ENCODE results near the gene HLCS.

Gene HLCS

DNA sequence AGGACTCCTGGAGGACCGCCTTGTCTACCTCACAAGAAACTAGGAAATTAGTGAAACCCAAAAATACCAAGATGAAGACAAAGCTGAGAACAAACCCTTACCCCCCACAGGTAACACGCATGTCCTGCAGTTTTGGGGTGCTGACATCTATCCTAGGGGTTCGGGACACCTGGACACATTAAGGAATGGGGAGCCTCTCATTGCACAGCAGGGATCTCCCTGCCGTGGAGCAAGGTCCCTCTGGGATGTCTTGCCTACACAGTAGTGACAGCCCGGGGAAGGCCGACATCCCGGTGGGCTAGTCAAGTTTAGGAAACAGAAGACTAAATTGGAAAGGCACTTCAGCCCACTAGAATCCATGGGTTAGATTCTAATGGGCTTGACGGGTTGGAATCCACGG, 223.0 kb downstream of the HLCS start:
- Histone ChIP-seq H3K36me3 (ENCODE audit: control insufficient read depth in 2 of 2, insufficient read depth in 2 of 2, low read length in 2 of 2) (no peaks in the 10 kb centered on the region), H3K4me3 (ENCODE audit: low read length in 2 of 2) (no peak overlapping the region), H3K9me3 (ENCODE audit: control insufficient read depth in 2 of 2, low read length in 2 of 2) (no peaks in the 10 kb centered on the region), H3K4me1 (ENCODE audit: control insufficient read depth, insufficient read depth, low read length) (peaks cover 15% of the 10 kb centered on the region), H3K9ac (ENCODE audit: low read length in 2 of 2) (no peak overlapping the region), H3K27me3 (ENCODE audit: control insufficient read depth in 1 of 2, insufficient read depth in 2 of 2, low read length in 2 of 2) (peaks cover 15 to 27% of the 10 kb centered on the region in 2 donors), H3K27ac (ENCODE audit: low read length) (no peak overlapping the region)

DNA sequence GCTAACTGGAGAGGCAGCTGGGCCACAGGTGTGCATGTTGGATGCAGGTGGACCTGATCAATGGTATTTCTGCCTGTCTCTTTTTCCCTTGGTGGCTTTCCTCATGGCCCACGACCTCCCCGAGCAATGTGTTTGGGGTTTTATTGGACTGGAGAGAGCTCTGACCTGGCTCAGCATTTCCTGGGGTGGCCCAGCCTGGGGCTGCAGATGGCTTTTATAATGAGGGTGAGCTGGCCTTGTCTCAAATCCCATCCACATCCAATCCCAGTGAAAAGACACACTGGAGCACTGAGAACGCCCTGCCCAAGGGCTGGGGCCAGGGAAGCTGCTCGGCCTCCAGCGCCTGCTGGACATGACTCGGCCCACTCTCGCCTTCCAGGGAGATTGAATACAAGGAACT, 223.5 kb downstream of the HLCS start:
- peaks cover 13 to 23% of the 10 kb centered on the region in 2 donors for H3K27me3 ChIP-seq (ENCODE audit: control insufficient read depth in 1 of 2, insufficient read depth in 2 of 2, low read length in 2 of 2)
- H3K9me3 ChIP-seq (ENCODE audit: control insufficient read depth in 2 of 2, low read length in 2 of 2), result no peaks in the 10 kb centered on the region
- no peaks in the 10 kb centered on the region for H3K36me3 ChIP-seq (ENCODE audit: control insufficient read depth in 2 of 2, insufficient read depth in 2 of 2, low read length in 2 of 2)
- no peak overlapping the region for H3K27ac ChIP-seq (ENCODE audit: low read length)
- no peak overlapping the region for H3K4me3 ChIP-seq (ENCODE audit: low read length in 2 of 2)
- H3K4me1 ChIP-seq (ENCODE audit: control insufficient read depth, insufficient read depth, low read length), result peaks cover 13% of the 10 kb centered on the region
- H3K9ac ChIP-seq (ENCODE audit: low read length in 2 of 2), result no peak overlapping the region

GRCh38 chr21:36741506-36741905, 225.0 kb downstream of the HLCS start:
- H3K27ac ChIP-seq (ENCODE audit: low read length), result no peak overlapping the region
- no peak overlapping the region for H3K4me3 ChIP-seq (ENCODE audit: low read length in 2 of 2)
- H3K9ac ChIP-seq (ENCODE audit: low read length in 2 of 2), result no peak overlapping the region
- no peaks in the 10 kb centered on the region for H3K36me3 ChIP-seq (ENCODE audit: control insufficient read depth in 2 of 2, insufficient read depth in 2 of 2, low read length in 2 of 2)
- H3K4me1 ChIP-seq (ENCODE audit: control insufficient read depth, insufficient read depth, low read length), result peaks cover 12% of the 10 kb centered on the region
- H3K9me3 ChIP-seq (ENCODE audit: control insufficient read depth in 2 of 2, low read length in 2 of 2), result no peaks in the 10 kb centered on the region
- H3K27me3 ChIP-seq (ENCODE audit: control insufficient read depth in 1 of 2, insufficient read depth in 2 of 2, low read length in 2 of 2), result peaks cover 13 to 18% of the 10 kb centered on the region in 2 donors

GRCh38 chr21:36738489-36739126, 227.9 kb downstream of the HLCS start:
- H3K36me3 ChIP-seq (ENCODE audit: control insufficient read depth in 2 of 2, insufficient read depth in 2 of 2, low read length in 2 of 2), result no peaks in the 10 kb centered on the region

GRCh38 chr21:36735724-36736320, 230.6 kb downstream of the HLCS start:
- Histone ChIP-seq H3K9me3 (ENCODE audit: control insufficient read depth in 2 of 2, low read length in 2 of 2) (peaks cover 0 to 8% of the 10 kb centered on the region in 2 donors), H3K4me3 (ENCODE audit: low read length in 2 of 2) (no peak overlapping the region), H3K27me3 (ENCODE audit: control insufficient read depth in 1 of 2, insufficient read depth in 2 of 2, low read length in 2 of 2) (peaks cover 12 to 19% of the 10 kb centered on the region in 2 donors), H3K36me3 (ENCODE audit: control insufficient read depth in 2 of 2, insufficient read depth in 2 of 2, low read length in 2 of 2) (no peaks in the 10 kb centered on the region), H3K9ac (ENCODE audit: low read length in 2 of 2) (no peak overlapping the region), H3K27ac (ENCODE audit: low read length) (no peak overlapping the region), H3K4me1 (ENCODE audit: control insufficient read depth, insufficient read depth, low read length) (no peaks in the 10 kb centered on the region)

More at GRCh38 chr21:36738489-36739126, 227.9 kb downstream of the HLCS start:
- Histone ChIP-seq H3K4me3 (ENCODE audit: low read length in 2 of 2) (no peak overlapping the region), H3K27me3 (ENCODE audit: control insufficient read depth in 1 of 2, insufficient read depth in 2 of 2, low read length in 2 of 2) (peaks cover 10 to 19% of the 10 kb centered on the region in 2 donors), H3K9me3 (ENCODE audit: control insufficient read depth in 2 of 2, low read length in 2 of 2) (peaks cover 0 to 8% of the 10 kb centered on the region in 2 donors), H3K4me1 (ENCODE audit: control insufficient read depth, insufficient read depth, low read length) (no peaks in the 10 kb centered on the region), H3K9ac (ENCODE audit: low read length in 2 of 2) (no peak overlapping the region), H3K27ac (ENCODE audit: low read length) (no peak overlapping the region)

- H3K9ac ChIP-seq (ENCODE audit: low read length in 2 of 2), result no peak overlapping the region
- H3K27ac ChIP-seq (ENCODE audit: low read length), result no peak overlapping the region
- no peaks in the 10 kb centered on the region for H3K4me1 ChIP-seq (ENCODE audit: control insufficient read depth, insufficient read depth, low read length)
- no peaks in the 10 kb centered on the region for H3K36me3 ChIP-seq (ENCODE audit: control insufficient read depth in 2 of 2, insufficient read depth in 2 of 2, low read length in 2 of 2)
- H3K9me3 ChIP-seq (ENCODE audit: control insufficient read depth in 2 of 2, low read length in 2 of 2), result peaks cover 0 to 8% of the 10 kb centered on the region in 2 donors
- peaks cover 12 to 21% of the 10 kb centered on the region in 2 donors for H3K27me3 ChIP-seq (ENCODE audit: control insufficient read depth in 1 of 2, insufficient read depth in 2 of 2, low read length in 2 of 2)
- H3K4me3 ChIP-seq (ENCODE audit: low read length in 2 of 2), result no peak overlapping the region
These were observed 231.3 kb downstream of the HLCS start for GRCh38 chr21:36735201-36735515.

DNA sequence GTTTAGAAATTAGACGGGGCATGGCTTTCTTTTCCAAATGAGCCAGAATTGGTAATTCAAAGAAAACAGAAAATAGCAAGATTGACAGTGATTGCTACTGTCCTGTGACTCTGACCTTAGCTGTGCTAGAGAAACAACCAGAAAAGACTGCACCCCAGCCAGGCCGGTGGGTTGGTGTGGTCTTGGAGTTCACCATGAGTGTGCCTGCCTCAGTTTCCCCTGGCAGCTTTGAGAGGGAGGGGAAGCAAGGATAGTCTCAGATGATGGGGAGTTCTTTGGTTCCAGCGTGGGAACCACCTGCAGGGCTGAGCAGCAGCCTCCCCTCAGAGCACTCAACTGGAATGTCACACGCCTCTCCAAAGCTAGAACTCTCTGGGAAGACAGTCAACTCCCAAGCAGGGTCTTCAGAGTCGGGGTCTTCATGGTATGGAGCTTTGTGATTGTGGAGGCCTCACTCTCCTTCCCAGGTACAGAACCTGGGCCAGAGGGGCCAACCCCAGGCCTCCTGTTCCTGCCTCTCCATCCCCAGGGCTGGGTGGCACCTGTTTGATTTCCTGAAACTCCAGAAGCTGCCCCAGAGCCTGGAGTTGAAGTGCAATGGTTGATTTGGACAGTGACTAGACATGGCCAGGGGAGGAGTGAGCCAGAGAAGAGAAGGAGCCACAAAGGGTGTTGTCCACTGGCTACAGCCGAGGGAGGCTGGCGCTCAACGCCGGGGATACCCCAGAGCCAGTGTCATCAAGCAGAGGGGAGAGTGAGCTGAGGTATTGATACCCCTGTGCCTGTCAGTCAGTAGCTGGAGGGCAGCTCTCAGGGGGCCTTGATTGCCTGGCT, 231.9 kb downstream of the HLCS start:
- peaks cover 0 to 8% of the 10 kb centered on the region in 2 donors for H3K9me3 ChIP-seq (ENCODE audit: control insufficient read depth in 2 of 2, low read length in 2 of 2)
- H3K4me1 ChIP-seq (ENCODE audit: control insufficient read depth, insufficient read depth, low read length), result no peaks in the 10 kb centered on the region
- H3K27me3 ChIP-seq (ENCODE audit: control insufficient read depth in 1 of 2, insufficient read depth in 2 of 2, low read length in 2 of 2), result peaks cover 14 to 24% of the 10 kb centered on the region in 2 donors
- H3K27ac ChIP-seq (ENCODE audit: low read length), result no peak overlapping the region
- H3K9ac ChIP-seq (ENCODE audit: low read length in 2 of 2), result no peak overlapping the region
- H3K36me3 ChIP-seq (ENCODE audit: control insufficient read depth in 2 of 2, insufficient read depth in 2 of 2, low read length in 2 of 2), result no peaks in the 10 kb centered on the region
- H3K4me3 ChIP-seq (ENCODE audit: low read length in 2 of 2), result no peak overlapping the region

DNA sequence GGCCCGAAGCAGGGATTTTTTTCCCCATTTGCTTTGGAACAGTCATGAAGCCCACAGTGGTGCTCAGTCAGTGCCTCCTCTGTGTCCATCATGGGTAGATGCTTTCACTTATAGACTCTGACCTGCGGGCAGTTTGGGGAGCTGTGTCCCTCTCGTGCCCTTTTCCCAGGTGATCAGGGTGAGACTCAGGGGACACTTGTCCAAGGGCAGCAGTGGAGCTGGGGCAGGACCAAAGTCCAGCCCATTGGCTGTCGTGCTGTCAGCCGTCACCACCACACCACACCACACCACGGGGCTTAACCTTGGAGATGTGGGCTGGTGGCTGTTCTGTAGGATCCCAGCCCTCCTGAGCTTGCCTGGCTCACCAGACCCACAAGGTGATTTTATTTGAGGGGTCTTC, 232.6 kb downstream of the HLCS start:
- H3K9me3 ChIP-seq (ENCODE audit: control insufficient read depth in 2 of 2, low read length in 2 of 2), result peaks cover 0 to 8% of the 10 kb centered on the region in 2 donors
- no peak overlapping the region for H3K27ac ChIP-seq (ENCODE audit: low read length)
- H3K9ac ChIP-seq (ENCODE audit: low read length in 2 of 2), result no peak overlapping the region
- no peak overlapping the region for H3K4me3 ChIP-seq (ENCODE audit: low read length in 2 of 2)
- no peaks in the 10 kb centered on the region for H3K4me1 ChIP-seq (ENCODE audit: control insufficient read depth, insufficient read depth, low read length)
- H3K27me3 ChIP-seq (ENCODE audit: control insufficient read depth in 1 of 2, insufficient read depth in 2 of 2, low read length in 2 of 2), result peaks cover 12 to 24% of the 10 kb centered on the region in 2 donors
- H3K36me3 ChIP-seq (ENCODE audit: control insufficient read depth in 2 of 2, insufficient read depth in 2 of 2, low read length in 2 of 2), result no peaks in the 10 kb centered on the region

DNA sequence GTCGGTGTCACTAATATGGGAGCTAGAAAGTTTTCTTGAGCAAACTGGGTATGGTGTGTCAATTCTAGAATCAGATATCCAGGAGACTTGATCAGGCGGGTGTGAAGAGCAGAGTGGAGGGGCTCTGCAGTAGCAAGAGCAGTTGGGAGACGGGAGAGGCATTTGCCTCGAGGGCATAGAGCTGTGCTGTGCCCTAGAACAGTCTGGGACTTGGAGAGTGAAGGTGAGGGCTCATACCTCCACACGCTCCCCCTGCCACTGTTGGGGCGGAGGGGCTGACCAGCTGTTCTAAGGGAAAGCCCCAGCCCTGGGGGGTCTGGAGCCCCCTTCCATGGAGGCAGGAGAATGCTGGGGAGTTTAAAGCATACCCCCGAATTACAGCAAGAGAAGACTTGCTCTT, 233.7 kb downstream of the HLCS start:
- H3K4me1 ChIP-seq (ENCODE audit: control insufficient read depth, insufficient read depth, low read length), result no peaks in the 10 kb centered on the region
- H3K4me3 ChIP-seq (ENCODE audit: low read length in 2 of 2), result no peak overlapping the region
- no peaks in the 10 kb centered on the region for H3K36me3 ChIP-seq (ENCODE audit: control insufficient read depth in 2 of 2, insufficient read depth in 2 of 2, low read length in 2 of 2)
- no peak overlapping the region for H3K9ac ChIP-seq (ENCODE audit: low read length in 2 of 2)
- H3K27me3 ChIP-seq (ENCODE audit: control insufficient read depth in 1 of 2, insufficient read depth in 2 of 2, low read length in 2 of 2), result peaks cover 12 to 26% of the 10 kb centered on the region in 2 donors
- no peak overlapping the region for H3K27ac ChIP-seq (ENCODE audit: low read length)
- H3K9me3 ChIP-seq (ENCODE audit: control insufficient read depth in 2 of 2, low read length in 2 of 2), result peaks cover 0 to 8% of the 10 kb centered on the region in 2 donors

GRCh38 chr21:36732217-36732616, 234.3 kb downstream of the HLCS start:
- Histone ChIP-seq H3K9ac (ENCODE audit: low read length in 2 of 2) (no peak overlapping the region), H3K27me3 (ENCODE audit: control insufficient read depth in 1 of 2, insufficient read depth in 2 of 2, low read length in 2 of 2) (peaks cover 11 to 26% of the 10 kb centered on the region in 2 donors), H3K36me3 (ENCODE audit: control insufficient read depth in 2 of 2, insufficient read depth in 2 of 2, low read length in 2 of 2) (no peaks in the 10 kb centered on the region), H3K9me3 (ENCODE audit: control insufficient read depth in 2 of 2, low read length in 2 of 2) (peaks cover 0 to 8% of the 10 kb centered on the region in 2 donors), H3K4me1 (ENCODE audit: control insufficient read depth, insufficient read depth, low read length) (no peaks in the 10 kb centered on the region), H3K4me3 (ENCODE audit: low read length in 2 of 2) (no peak overlapping the region), H3K27ac (ENCODE audit: low read length) (no peak overlapping the region)
